ENCODE data around the gene RAX2.
"Not testable (repeated sequence)": the region's sequence is repeated elsewhere in the genome, so short reads cannot be mapped to it uniquely, and the experiment has no call there.

Gene RAX2

DNA sequence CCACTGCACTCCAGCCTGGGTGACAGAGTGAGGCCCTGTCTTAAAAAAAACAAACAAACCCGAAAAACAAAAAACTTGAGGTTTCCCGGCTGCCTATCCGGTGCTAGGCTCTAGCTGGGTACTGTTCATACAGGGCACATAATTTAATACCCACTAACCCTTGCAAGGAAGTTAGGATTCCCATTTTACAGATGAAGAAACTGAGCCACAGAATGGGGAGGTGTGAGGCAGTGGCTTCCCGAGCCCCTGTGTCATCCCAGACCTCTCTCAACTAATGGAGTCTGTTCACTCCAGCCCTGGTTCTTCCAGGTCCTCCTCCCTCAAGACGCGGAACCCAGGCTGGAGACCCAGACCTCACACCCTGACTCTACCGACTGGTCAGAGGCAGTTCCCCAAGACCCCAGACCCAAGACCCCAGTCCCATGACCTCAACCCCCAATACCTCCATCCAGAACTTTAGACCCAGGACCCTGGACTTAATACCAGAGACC is 11.1 kb downstream of the RAX2 start:
- no peak for DNase-seq (ENCODE audit: low read depth in 3 of 3)

DNA sequence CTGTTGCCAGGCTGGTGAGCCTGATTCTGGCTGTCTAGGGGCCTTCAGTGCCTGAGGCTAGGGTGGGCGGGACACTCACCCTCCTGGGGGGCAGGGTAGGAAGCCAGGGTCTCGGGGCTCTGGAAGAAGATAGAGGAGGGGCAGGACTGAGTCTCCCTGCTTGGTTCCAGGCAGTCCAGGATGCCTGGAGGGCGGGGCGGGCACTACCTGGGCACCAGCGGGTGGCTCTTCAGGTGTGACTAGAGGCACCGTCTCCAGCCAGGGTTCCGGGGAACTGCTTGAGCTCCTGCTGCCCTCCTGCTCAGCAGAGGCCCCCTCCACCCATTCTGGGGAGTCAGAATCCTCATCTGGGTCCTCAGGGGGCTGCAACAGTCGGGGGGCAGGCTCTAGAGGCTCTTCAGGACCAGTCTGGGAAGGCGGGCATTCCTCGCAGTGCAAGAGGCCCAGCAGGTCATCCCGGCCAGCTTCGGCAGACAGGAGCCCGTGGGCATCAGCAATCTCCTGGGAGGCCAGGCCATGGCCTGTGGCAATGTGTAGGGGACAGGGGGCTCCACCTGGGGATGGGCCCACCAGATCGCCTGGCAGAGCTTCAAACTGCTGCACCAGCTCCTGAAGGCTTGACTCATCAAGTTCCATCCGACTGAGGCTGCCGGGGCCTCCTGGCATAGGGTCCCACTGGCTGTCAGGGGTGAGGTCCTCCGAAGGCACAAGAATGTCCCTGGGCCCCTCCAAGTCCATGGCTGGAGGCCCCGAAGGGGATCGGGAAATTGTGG is 12.4 kb downstream of the RAX2 start:
- no peak for DNase-seq (ENCODE audit: low read depth in 3 of 3)

DNA sequence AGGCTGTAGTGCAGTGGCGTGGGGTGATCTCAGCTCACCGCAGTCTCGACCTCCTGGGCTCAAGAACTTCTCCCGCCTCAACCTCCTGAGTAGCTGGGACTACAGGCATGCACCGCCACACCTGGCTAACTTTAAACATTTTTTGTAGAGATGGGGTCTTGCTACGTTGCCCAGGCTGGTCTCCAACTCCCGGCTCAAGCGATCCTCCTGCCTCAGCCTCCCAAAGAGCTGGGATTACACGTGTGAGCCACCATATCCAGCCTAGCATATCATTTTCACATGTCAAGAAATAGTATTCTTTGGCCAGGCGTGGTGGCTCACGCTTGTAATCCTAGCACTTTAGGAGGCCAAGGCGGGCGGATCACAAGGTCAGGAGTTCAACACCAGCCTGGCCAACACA is 13.7 kb downstream of the RAX2 start:
- not testable (repeated sequence) for DNase-seq (ENCODE audit: low read depth in 3 of 3)

DNA sequence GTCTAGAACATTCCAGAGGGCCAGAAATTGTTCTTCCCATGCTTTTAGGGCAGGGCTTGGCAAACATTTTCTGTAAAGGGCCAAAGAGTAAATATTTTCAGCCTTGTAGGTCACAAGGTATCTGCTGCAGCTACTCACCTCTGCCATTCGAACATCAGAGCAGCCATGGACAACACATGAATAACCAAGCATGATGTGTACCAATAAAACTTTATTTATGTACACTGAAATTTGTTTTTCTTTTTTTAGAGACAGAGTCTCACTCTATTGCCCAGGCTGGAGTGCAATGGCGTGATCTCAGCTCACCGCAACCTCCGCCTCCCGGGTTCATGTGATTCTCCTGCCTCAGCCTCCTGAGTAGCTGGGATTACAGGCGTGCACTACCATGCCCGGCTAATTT is 14.3 kb downstream of the RAX2 start:
- DNase-seq (ENCODE audit: low read depth in 3 of 3), result not testable (repeated sequence)

DNA sequence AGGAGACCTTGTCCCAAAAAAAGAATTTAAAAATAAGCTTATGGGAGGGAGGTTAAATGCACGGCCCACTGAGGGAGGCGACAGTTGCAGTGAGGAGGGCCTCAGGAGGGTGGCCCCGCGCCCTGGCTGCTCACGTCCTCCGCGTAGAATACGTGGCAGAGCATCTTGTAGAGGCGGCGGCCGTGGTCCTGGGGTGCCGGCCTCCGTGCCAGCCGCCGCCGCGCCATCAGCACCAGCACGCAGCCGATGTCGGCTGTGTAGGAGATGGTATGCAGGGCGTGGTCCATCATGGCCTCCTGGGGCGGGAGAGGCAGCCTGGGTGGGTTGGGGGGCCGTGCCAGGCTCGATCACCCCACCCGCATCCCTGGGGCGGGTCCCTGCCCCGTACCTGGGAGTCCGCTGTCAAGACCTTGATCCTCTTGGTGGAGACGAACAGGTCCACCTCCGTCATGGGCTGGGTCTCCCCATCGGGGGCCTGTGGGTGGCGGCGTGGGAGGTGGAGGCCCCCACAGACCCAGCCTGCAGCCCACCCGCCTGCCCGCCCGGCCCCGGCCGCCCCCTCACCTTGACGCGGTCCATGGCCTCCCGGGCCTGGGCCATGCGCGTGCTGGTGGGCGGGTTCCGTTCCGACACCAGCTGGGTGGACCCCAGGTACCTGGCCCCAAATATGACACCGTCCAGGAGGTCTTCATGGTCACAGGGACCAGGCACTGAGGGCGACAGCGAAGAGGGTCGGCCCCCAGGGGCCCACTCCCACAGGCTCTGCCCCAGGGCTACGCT is 18.2 kb downstream of the RAX2 start:
- DNase-seq (ENCODE audit: low read depth in 3 of 3), result no peak

DNA sequence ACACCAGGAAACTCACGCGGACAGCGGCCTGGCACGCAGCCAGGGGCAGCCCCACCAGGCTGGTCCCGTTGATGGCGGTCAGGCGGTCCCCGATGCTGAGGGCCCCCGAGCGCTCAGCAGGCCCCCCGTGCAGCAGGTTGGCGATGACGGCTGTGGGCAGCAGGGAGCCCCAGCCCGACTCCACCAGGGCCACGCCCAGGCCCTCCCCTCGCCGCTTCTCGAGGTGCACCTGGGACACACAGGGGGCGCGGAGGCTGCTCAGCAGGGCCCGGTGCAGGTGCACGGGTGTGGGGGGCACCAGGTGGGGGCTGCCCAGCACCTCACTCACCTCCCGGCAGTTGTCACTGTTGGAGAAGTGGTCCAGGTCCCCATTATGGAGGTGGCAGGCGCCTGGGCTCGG is 19.5 kb downstream of the RAX2 start:
- DNase-seq (ENCODE audit: low read depth in 3 of 3), result no peak

DNA sequence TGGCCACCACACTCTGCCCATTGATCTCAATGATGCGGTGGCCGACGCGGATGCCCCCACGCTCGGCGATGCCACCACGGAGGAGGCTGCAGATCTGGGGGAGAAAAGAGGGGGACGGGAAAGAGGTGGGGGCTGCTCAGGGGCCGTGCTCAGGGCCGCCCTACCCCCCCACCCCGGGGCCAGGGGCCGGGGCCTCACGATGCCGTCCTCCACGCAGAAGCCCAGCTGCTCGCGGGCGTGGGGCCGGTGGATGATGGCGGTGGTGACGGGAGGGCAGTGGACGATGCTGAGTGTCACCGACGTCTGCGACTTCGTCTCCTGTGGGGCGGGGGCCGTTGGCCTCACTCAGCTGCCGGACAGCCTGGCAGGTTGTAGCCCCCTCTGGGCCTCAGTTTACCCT is 20.8 kb downstream of the RAX2 start:
- no peak for DNase-seq (ENCODE audit: low read depth in 3 of 3)

DNA sequence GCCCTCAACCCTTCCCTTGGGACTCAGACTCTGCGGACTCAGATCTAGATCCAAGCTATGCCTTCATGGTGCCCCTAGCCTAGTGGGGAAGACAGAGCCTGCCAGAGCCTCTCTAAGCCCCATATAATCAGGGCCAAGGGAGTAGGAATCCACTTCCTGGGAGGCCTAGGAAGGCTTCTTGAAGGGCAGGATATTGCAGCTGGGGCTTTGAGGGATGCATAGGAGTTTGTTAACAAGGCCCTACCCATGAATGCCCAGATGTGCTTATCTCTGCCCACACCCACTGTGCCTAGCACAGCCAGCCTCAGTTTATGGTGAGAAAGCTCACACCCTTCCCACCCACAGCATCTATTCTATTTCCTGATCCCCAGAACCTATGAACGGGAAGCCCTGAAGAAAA is 21.8 kb downstream of the RAX2 start:
- no peak for DNase-seq (ENCODE audit: low read depth in 3 of 3)

DNA sequence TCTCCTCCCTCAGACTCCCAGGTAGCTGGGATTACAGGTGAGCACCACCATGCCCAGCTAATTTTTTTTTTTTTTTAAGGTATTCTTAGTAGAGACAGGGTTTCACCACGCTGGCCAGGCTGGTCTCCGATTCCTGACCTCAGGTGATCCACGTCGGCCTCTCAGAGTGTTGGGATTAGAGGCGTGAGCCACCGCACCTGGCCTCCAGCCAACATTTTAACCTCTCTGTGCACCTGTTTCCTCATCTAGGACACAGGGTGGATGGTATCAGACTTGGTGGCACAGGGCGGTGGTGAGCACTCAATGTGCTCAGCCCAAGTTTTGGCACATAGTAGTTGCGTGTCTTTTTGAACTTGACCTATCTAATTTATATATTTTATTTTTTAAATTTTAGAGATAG is 23.1 kb downstream of the RAX2 start:
- no peak for DNase-seq (ENCODE audit: low read depth in 3 of 3)

DNA sequence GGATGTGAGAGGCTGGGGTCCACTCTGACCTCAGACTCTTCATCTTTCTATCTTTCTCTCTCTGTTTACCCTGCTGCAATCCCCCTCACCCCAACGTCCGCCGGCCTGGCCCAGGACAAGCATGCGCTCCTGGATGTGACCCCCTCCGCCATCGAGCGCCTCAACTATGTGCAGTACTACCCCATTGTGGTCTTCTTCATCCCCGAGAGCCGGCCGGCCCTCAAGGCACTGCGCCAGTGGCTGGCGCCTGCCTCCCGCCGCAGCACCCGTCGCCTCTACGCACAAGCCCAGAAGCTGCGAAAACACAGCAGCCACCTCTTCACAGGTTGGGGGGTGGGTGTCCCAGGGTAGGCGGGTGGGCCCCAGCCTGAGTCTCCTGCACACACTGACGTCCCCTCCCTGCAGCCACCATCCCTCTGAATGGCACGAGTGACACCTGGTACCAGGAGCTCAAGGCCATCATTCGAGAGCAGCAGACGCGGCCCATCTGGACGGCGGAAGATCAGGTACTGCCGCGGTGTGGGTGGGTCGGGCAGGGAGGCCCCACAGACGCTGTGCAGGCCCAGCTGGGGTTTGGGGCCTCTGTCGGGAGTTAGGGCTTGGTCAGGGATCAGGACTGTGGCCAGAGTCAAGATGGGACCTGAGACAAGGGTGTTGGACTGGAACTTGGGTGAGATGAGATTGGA is 25.5 kb downstream of the RAX2 start:
- DNase-seq (ENCODE audit: low read depth in 3 of 3), result no peak

DNA sequence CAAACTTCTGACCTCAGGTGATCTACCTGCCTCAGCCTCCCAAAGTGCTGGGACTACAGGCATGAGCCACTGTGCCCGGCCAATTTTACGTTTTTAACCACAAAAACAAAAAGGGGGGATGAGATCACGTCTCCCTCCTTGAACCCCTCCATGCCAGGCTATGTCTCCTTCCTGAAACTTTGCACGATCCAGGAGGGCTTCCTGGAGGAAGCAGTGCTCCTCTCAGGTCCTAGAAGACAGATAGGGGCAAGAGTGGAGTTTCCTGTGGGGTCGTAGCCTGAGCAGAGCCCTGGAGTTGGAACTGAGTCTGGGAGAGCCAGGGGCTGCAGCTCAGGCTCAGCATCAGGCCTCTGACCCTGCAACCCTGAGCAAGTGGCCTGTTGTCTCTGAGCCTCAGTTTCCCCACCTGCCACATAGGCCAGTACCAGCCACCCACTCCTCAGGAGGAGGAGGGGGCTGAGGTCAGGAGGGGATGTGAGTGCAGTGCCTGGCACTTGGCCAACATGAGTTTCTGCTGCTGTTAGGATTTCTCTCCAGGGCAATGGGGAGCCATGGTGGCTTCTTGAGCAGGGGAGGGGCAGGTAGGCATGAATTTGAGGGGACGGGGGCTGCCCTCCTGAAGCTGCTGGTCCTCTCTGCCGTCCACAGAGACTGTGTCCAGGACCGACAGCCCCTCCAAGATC is 26.5 kb downstream of the RAX2 start:
- DNase-seq (ENCODE audit: low read depth in 3 of 3), result no peak

DNA sequence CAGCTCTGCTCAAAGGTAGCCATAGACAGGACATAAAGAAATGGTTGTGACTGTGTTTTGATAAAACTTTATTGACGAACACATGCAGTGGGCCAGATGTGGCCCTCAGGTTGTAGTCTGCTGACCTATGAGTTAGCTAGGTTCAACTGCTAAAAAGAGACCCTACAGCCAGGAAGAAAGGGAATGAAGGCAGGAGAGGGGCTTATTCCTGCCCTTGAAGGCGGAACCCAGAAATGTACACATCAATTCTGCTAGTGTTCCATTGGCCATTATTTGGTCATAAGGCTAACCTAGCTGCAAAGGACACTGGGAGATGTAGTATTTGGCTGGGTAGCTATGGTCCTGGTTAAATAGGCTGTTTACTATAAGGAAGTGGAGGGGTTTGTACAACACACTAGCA is 28.5 kb downstream of the RAX2 start:
- DNase-seq (ENCODE audit: low read depth in 3 of 3), result no peak

DNA sequence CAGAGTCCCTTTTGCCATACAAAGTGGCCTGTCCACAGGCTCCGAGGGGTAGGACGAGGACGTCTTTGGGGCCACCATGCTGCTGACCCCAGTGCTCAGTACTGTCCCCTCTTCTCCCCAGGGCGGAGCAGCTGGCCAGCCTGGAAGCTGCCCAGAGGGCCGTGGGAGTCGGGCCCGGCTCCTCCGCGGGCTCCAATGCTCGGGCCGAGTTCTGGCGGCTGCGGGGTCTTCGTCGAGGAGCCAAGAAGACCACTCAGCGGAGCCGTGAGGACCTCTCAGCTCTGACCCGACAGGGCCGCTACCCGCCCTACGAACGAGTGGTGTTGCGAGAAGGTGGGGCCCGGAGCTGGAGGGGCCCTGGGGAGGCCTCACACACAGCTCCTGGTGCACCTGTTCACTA is 31.6 kb downstream of the RAX2 start:
- no peak for DNase-seq (ENCODE audit: low read depth in 3 of 3)

DNA sequence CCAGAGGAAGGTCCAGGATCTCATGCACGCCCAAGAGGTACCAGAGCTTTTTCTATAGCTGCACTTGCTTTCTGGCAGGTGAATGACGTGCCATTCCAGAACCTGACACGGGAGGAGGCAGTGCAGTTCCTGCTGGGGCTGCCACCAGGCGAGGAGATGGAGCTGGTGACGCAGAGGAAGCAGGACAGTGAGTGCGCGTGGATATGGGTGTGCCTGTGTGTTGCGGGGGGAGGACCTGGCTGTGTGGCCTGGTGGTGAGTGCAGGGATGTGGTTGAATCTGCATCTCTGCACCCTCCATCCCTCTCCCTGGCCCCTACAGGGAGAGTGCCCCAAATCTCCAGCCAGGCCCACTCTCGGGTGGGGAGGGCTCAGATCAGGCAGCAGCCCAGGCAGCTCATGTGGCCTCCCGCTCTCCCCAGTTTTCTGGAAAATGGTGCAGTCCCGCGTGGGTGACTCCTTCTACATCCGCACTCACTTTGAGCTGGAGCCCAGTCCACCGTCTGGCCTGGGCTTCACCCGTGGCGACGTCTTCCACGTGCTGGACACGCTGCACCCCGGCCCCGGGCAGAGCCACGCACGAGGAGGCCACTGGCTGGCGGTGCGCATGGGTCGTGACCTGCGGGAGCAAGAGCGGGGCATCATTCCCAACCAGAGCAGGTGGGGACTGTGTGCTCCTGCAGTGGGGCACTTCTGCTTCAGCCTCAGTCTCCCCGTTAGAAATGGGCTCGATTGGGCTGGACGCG is 33.4 kb downstream of the RAX2 start:
- no peak for DNase-seq (ENCODE audit: low read depth in 3 of 3)

DNA sequence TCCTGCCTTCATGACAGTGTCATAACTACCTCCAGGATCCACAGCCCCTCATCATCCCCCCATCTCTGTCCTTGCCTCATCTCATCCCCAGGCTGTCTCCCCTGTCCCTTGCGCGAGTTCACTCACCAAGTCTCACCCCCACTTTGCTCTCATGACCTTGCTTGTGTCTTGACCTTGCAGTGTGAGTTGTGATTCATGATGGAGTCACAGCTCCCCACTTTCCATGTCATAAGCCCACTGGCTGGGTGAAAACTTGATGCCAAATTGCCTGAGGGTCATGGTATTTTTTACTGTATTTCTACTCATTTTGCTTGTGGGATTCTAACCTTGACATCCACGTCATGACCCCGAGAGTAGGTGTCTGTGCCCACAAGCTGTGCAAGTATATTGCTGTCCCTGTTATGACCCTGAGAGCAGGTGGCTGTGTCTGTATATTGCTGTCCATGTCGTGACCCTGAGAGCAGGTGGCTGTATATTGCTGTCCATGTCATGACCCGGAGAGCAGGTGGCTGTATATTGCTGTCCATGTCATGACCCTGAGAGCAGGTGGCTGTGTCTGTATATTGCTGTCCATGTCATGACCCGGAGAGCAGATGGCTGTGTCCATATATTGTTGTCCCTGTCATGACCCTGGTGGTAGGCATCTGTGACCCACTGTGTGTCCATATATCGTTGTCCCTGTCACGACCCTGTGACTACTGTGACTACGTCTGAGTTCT is 34.4 kb downstream of the RAX2 start:
- no peak for DNase-seq (ENCODE audit: low read depth in 3 of 3)

DNA sequence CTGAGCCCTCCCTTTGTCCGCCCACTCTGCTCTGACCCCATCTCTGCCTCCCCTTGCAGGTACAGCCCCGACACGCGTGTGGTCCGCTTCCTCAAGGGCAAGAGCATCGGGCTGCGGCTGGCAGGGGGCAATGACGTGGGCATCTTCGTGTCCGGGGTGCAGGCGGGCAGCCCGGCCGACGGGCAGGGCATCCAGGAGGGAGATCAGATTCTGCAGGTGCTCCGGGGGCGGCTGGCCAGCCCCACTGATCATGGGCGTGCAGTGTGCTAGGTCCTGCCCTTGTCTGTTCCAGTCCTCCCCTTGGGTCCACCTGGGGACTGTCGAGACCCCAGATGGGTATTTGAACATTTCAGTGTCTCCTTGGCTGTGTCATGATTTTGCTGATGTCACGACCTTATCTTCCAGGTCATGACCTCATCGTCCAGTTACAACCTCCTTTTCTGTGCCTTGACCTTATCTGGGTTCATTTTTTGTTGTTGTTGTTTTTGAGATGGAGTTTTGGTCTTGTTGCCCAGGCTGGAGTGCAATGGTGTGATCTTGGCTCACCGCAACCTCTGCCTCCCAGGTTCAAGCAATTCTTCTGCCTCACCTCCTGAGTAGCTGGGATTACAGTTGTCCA is 35.8 kb downstream of the RAX2 start:
- DNase-seq (ENCODE audit: low read depth in 3 of 3), result no peak

DNA sequence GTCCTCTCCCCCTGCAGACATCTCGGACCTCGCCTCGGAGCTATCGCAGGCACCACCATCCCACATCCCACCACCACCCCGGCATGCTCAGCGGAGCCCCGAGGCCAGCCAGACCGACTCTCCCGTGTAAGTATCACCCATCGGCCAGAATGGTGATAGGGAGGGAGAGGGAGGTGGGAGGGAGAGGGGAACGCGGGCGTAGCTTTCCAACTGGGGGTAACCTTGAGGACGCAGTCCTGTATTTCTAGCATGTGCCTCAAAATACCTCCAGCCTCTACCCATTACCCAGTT is 37.8 kb downstream of the RAX2 start:
- DNase-seq (ENCODE audit: low read depth in 3 of 3), result no peak

DNA sequence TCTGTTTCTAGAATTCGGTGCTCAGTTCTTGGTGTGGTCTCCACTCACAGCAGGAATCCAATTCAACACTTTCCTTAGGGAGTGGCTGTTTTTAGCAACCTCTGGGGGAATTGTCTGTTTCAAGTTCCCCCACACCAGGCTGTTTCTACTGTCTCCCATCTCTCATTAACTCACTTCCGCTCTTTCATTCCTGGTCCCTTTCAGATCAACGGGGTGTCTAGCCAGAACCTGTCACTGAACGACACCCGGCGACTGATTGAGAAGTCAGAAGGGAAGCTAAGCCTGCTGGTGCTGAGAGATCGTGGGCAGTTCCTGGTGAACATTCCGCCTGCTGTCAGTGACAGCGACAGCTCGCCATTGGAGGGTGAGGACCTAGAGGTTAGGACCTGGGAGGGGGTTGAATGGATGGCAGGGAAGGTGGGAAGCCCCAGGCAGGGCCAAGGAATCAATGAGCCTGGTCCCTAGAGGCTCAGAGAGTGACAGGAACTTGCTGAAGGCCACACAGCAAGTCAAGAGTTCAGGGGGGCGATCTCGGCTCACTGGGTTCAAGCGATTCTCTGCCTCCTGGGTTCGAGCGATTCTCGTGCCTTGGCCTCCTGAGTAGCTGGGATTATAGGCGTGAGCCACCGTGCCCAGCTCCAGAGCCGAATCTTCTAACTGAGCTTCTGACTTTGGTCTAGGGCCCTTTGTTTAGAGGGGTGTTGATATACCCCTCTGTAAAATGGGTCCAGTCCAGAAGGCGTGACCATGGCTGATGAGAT is 38.3 kb downstream of the RAX2 start:
- DNase-seq (ENCODE audit: low read depth in 3 of 3), result no peak

DNA sequence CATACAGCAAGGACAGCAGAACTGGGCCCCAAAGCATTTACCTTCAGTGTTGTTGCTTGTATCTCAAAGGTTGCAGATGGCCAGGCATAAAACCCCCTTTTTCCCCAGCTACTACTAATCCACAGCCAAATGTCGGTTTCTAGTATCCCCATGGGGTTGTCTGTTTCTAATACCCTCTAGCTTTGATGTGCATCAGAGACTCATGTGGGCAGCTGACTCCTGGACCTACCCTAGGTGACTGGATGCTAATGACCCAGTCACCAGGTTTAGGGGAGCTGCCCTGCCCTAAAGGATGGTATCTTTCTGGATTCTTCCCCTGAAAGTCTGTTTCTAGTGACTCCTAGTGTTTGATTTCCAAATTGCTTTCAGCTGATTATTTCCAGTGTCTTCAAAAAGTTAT is 39.9 kb downstream of the RAX2 start:
- no peak for DNase-seq (ENCODE audit: low read depth in 3 of 3)
